Brain microvascular endothelial cell (primary cell): Measurements from ENCODE around the gene FPR1.
A peak's percentile ranks its signal among the peaks of the same experiment; 100 is the strongest.

Experiments used
- DNase-seq: peaks from one replicate; pipeline ENCODE4 v3.0.0-alpha.2; 2020
- H3K27ac ChIP-seq: fragments of 250-450 bp; sonication (Bioruptor Pico); 2 replicates; pipeline ENCODE4 v1.5.1; 2020; ENCODE audit warnings: mild to moderate bottlenecking, moderate library complexity
- H3K27me3 ChIP-seq: fragments of 250-450 bp; sonication (Bioruptor Pico); replicated peaks from 2 replicates; pipeline ENCODE4 v1.5.1; 2020; ENCODE audit warnings: mild to moderate bottlenecking
- H3K36me3 ChIP-seq: fragments of 250-450 bp; sonication (Bioruptor Pico); replicated peaks from 2 replicates; pipeline ENCODE4 v1.5.1; 2020; ENCODE audit warnings: mild to moderate bottlenecking
- H3K4me3 ChIP-seq: 2 replicates; pipeline ENCODE4 v1.5.1; 2011; ENCODE audit warnings: low read depth, mild to moderate bottlenecking, control low read depth, low read length, moderate library complexity
- in situ Hi-C: cut with HindIII; loops from 2 replicates; pipeline ENCODE4 v1.10.0; 2017; ENCODE audit warnings: low sequenced_read_pairs, low pct_ligation_motif_present
- TF ChIP-seq, protein P1 (sequence below): IDR thresholded peaks from 2 replicates; pipeline ENCODE4 v1.5.1; 2011; ENCODE audit warnings: low read depth, mild to moderate bottlenecking, moderate library complexity, low read length, control low read depth, inconsistent platforms; ENCODE audit errors: missing control alignments

FPR1 gene

DNA sequence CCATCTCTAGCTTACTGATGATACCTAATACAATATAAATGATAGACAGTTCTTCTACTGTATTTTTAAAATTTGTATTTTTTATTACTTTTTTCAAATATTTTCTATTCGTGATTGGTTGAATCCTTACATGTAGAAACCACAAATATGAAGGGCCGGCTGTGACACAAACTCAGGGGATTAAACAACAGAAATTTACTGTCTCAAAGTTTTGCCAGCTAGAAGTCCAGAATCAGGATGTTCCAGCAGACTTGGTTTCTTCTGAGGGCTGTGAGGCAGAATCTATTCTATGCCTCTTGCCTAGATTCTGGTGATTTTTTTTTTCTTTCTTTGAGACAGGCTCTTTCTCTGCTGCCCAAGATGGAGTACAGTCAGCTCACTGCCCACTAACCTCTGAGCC is 13.8 kb downstream of the FPR1 start:
- H3K36me3 ChIP-seq = no peaks in the 10 kb centered on the region
- H3K27ac ChIP-seq = no peak overlapping the region
- in situ Hi-C loops = no loop called here
- DNase-seq = no peak
- no peak overlapping the region for H3K4me3 ChIP-seq
- TF ChIP-seq, protein P1, sequence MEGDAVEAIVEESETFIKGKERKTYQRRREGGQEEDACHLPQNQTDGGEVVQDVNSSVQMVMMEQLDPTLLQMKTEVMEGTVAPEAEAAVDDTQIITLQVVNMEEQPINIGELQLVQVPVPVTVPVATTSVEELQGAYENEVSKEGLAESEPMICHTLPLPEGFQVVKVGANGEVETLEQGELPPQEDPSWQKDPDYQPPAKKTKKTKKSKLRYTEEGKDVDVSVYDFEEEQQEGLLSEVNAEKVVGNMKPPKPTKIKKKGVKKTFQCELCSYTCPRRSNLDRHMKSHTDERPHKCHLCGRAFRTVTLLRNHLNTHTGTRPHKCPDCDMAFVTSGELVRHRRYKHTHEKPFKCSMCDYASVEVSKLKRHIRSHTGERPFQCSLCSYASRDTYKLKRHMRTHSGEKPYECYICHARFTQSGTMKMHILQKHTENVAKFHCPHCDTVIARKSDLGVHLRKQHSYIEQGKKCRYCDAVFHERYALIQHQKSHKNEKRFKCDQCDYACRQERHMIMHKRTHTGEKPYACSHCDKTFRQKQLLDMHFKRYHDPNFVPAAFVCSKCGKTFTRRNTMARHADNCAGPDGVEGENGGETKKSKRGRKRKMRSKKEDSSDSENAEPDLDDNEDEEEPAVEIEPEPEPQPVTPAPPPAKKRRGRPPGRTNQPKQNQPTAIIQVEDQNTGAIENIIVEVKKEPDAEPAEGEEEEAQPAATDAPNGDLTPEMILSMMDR = no peak
- H3K27me3 ChIP-seq = no peaks in the 10 kb centered on the region

DNA sequence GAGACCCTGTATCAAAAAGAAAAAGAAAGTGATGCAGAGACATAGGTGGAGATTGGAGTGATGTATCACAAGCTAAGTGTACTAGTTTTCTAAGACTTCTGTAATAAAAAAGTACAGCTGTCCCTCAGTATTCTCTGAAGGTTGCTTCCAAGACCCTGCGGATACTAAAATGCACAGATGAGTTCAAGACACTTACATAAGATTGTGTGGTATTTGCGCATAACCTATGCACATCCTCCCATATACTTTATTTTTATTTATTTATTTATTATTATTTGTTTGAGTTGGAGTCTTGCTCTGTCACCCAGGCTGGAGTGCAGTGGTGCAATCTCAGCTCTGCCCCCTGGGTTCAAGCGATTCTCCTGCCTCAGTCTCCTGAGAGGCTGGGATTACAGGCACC is 14.3 kb downstream of the FPR1 start:
- TF ChIP-seq, protein P1 = no peak
- DNase-seq = no peak
- H3K4me3 ChIP-seq = no peak overlapping the region
- no peaks in the 10 kb centered on the region for H3K36me3 ChIP-seq
- in situ Hi-C loops = no loop called here
- no peaks in the 10 kb centered on the region for H3K27me3 ChIP-seq
- no peak overlapping the region for H3K27ac ChIP-seq

DNA sequence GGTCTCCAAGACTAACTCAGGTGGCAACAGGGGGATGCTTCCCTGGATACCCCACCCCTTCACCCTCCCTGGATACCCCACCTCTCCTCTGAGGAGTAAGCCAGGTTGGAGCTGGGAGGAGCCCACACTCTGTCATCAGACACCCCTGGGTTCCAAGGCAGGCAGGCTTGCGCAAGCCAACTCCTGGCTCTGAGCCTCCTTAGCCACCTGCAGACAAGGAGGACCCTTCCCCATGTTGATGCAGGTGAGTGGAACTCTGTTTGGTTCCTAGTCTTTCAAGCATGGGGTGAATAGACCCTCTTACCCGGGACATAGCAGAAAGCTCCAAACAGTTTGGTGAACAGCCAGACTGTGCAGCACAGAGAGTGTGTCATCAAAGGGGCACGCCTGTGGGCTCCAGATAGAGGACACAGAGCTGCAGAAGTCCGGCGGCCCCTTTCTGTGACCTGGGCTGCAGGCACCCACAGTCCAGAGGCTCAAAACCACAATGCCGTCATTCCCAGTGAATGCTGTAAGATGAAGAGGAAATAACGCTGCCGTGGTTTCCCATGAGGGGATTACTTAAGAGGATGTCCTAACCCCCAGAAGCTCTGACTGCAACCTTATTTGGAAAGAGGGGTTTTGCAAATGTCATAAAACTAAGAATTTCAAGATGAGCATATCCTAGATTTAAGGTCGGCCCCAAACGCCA is 15.8 kb downstream of the FPR1 start:
- DNase-seq = peak; percentile 76
- in situ Hi-C loops = no loop called here
- Histone ChIP-seq H3K27ac (peak overlapping the region; percentile 41), H3K36me3 (no peaks in the 10 kb centered on the region), H3K4me3 (no peak overlapping the region), H3K27me3 (no peaks in the 10 kb centered on the region)
- TF ChIP-seq, protein P1 = no peak

DNA sequence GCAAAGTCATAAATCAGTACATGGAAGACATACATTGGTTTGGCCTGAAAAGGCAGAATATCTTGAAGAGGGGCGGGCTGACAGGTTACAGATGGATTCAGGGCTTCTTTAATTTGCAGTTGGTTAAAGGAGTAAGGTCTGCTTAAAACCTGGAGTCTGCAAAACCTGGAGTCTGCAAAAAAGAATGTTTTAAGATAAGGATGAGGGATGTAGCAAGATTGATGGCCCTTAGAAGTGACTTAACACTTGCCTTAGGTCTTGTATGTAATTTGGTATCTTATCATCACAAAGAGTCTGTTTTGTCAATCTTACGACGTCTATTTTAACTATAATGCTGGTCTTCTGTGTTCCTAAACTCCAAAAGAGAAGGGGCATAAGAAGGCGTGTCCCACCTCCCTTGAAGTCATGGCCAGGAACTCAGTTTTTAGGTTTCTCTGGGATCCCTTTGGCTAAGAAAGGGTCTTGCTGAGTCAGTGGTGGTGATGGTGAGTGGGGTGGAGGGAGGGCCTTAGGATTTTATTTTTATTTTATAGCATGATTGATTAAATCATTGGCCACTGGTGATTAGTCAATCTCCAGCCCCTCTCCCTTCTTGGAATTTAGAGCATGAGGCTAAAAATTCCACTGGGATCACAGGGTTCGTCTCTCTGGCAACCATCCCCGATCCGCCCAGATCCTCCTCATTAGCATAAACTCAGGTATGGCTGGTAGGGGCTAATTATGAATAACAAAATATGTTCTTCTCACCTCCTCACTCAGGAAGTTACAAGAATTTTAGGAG is 17.7 kb downstream of the FPR1 start:
- H3K36me3 ChIP-seq = no peaks in the 10 kb centered on the region
- no peak overlapping the region for H3K4me3 ChIP-seq
- no peak for DNase-seq
- H3K27ac ChIP-seq = no peak overlapping the region
- H3K27me3 ChIP-seq = no peaks in the 10 kb centered on the region
- TF ChIP-seq, protein P1 = no peak
- in situ Hi-C loops = no loop called here

DNA sequence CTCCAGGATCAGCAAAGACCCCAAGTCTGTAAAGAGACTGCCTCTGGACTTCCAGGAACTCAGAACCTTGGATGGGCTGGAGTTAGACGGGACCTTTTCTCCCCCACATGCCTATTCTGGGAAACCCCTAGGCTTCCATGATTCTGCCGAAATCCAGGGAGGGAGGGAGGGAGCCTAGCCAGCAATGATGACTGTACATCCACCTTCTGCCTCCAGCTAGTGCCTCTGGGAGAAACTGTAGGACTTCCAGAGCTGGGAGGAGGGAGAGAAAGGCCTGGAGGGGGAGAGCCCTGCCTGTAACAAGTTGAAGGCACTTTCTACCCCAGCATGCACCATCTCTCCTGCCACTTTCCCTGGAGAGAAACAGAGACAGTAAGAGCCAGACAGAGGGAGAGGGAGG is 21.9 kb downstream of the FPR1 start:
- H3K27me3 ChIP-seq = no peaks in the 10 kb centered on the region
- no peak for DNase-seq
- no peak overlapping the region for H3K27ac ChIP-seq
- in situ Hi-C loops = no loop called here
- TF ChIP-seq, protein P1 = no peak
- no peaks in the 10 kb centered on the region for H3K36me3 ChIP-seq
- no peak overlapping the region for H3K4me3 ChIP-seq
